HuH-7.5 (cell line): ENCODE measurements around the gene ZFYVE28.

Experiments
- DNase-seq: peaks from one replicate; pipeline ENCODE4 v3.0.0; 2011; ENCODE audit warnings: low spot score

ZFYVE28 gene

DNA sequence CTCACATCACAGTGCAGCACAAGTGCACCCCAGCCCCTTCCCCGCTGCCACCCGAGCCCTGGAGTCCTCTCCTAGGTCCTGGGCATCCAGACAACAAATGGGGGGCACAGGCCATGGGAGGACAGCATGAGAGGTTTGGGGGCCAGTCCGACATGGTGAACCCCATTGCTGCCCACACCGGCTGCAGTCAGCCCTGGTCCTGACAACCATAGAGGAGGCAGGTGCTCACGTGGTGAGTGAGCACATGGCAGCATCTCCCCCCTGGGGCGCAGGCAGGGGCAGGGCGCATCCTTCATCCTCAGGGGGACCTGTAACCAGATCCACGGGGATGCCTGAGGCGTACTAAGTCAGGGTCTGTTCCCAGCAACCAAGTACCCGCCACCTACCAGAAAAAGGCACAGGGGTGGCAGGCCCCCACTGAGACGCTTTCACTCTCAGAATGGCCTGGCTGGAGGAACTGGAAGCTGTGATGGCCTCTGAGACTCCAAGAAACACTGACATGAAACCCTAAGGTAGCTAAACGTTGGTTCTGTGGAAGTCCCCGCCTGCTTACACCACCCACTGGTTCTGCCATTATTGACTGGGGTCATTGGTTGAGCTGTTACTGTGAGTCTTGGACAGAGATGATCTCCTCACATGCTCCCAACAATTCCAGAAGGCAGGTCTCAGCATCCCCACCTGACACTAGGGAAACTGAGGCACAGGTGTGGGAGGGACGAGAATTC is 6.5 kb downstream of the ZFYVE28 start:
- DNase-seq, result no peak

DNA sequence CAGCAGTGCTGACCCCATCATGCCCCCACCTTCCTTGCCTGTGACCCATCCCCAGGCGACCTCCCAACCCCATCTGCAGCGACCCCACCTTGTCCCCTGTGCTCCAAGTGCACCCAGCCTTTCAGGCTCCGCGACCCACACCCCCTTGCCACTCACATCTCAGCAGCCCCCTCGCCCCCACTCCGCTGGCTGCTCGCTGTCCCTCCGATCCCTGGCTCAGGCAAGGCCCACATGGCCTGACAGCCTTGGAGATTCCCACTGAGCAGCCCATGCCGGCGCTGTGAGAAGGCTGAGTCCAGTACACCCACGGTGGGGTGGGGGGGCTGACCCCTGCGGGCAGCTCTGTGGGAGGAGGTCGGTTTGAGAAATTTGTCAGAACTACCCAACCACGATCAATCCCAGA is 9.1 kb downstream of the ZFYVE28 start:
- DNase-seq, result no peak

DNA sequence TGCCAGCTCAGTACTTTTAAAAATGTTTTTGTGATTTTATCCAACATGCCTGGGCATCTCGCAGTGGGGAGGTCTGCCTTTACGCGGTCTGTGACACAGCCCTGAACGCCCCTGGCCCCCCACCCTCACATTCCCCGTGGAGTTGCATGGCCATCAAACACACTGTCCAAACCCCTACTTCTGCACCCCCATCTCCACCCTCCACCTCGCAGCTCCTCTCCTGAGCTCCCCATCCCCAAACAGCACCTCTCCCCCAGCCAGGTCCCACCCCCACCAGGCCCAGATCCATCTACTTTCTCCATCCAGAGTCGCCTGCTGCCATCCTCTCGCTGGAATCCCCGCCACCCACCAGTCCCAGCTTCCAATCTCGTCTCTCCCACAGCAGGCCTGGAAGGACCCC is 9.5 kb downstream of the ZFYVE28 start:
- no peak for DNase-seq

GRCh38 chr4:2408401-2408958 is 10.0 kb downstream of the ZFYVE28 start:
- DNase-seq, result no peak

DNA sequence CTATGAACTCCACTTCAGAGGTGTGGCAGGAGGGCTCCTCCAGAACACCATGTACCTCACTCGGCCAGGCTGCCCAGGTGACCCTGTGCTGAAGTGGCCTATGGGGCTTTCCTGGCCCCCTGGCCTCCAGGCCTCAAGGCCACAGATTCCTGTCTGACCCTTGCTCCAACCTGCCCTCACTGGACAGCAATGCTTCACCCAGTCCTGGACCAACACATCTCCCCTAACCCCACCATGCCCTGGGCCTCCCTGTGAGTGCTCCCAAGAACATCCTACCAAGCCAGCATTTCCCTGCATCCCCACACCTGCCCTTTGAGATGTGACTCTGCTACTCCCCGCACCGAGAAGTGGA is 10.5 kb downstream of the ZFYVE28 start:
- no peak for DNase-seq

DNA sequence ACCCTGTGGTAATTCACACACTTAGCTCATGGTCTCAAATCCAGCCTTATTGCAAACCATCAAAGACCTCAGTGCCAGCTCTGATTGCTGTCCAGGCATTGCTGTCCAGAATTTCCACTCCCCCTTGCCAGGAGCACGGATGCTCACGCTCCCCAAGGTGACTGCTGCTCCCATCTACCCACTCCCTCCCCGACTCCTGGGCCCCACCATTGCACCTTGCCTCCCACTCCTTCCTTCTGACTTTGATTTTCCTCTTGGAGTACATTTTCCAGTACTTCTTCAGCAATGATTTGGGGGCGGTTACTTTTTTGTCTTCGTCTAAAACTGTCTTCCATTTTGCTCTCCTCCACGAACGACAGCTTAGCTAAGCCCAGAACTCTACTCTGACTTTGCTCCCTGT is 11.5 kb downstream of the ZFYVE28 start:
- DNase-seq, result no peak

- DNase-seq, result no peak
Measured at GRCh38 chr4:2406406-2406805, 12.0 kb downstream of the ZFYVE28 start.

DNA sequence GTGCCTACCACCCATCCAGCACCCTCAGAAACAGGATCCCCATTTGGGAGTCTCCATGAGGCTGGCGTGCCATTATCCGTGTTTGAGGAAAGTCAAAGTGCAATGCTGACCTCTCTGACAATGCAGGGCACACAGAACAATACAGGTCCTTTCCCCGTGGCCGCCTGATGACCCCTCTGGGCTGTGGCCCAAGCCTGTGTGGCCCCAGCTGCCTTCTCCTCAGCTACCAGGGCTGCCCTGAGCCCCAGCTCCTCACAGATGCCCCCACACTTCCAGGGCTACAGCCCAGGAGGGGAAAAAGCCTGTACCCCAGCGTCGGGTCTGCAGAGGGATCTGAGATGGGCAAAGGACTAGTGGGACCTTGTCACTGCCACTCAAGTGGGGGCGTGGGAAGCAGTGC is 15.5 kb downstream of the ZFYVE28 start:
- no peak for DNase-seq

DNA sequence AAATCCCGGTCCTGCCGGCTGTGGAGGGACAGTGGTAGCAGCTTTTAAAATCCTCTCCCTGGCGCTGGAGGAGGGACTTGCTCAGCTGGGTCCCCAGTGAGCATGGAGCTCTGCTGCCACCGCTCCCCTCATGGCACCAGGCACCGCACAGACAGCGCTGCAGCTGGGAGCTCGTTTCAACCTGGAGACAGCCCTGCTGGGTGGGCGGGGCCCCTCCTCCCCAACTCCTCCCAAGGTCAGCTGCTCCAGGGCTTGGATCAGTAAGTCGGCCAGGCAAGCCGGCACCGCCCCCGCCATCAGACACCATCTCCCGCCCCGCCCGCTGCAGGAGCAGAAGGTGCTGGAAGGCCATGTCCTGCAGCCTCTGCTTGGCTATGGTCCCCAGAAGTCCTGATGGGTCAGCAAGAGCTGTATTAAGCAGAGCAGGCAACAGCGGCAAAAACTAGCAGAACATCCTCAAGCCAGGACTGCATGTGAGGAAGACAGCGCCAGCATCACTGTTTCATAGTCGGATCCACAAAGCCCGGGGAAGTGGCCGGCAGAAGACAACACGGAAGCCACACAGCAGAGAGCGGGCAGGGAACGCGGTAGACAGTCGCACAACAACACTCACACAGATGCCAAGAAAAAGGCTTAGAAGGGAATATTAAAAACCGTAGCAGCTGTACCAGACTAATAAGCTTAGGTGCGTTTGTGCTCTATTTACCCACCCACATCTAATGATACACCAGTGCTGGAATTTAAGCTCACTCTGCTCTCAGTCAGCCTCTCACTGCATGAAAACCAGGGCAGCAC is 16.2 kb downstream of the ZFYVE28 start:
- DNase-seq, result peak; percentile 84

DNA sequence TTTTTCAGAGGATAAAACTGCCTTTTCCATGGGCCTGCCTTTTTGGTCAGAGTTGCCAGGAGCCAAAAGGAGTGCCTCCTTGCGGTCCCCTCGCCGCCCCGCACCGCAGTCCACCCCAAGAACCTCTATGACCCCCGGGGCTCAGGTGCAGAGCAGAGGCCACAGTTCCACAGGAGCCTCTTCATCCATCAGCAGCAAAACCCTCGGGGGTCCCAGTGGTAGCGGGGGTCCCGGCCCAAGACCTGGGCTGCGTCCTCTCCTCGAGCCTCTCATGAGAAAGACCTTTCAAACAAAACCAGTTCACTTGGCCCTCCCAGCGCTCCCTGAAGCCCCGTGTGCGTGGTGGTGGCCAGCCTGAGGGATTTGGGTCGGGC is 16.8 kb downstream of the ZFYVE28 start:
- DNase-seq, result no peak

DNA sequence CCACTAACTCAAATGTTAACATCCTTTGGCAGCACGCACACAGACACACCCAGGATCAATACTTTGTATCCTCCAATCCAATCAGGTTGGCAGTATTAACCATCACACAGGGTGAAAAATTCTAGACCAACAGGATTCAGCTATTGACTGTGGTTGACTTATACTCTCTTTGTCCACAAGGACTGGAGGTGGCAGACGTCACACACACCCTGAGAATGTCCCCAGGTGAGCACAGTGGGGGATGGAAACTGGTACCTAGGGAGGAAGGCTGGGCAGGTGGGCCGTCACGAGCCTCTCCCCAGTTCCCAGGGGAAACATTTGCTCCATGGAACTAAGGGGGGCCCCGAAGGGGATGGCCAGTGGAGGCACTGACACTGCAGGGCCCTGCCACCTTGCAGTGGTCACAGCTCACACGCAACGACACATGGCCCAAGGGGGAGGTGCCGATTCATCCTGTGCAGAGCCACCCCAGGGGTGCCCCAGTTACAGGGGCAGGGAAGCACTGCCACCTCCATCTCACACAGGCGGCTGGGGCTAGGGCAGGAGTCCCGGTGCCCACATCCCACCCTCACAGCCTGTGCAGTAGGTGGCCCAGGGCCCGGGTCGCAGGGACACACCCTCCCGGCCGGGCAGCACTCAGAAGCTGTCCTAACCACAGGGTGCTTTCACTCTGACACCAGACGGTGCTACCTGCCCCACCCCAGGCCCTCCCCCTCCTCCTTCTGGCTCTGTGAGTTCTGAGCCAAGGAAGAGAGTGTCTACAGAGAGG is 17.4 kb downstream of the ZFYVE28 start:
- DNase-seq, result no peak

DNA sequence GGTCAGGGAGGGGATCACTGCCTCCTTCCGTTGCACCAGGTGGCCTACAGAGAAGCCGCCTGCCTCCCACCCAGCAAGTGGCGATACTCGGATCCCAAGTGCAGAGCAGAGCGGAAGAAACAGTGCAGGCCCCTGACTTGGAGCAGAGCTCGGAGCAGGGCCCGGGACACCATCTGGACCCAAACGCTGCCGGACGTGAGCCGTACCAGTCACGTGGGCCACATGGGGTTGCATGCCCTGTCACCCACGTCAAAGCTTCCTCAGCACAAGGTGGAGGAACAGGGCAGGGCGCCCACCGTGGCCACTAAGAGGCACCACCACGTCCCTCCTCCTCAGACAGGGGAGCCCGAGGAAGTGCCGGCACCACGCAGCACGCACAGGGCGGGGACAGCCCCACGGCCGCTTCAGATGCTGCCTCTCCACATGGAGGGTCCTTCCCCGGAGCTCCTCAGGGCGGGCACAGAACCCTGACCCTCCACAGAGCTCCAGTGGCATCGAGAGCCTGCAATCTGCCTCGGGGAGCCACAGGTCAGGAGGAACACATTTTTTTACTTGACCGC is 18.7 kb downstream of the ZFYVE28 start:
- DNase-seq, result no peak

DNA sequence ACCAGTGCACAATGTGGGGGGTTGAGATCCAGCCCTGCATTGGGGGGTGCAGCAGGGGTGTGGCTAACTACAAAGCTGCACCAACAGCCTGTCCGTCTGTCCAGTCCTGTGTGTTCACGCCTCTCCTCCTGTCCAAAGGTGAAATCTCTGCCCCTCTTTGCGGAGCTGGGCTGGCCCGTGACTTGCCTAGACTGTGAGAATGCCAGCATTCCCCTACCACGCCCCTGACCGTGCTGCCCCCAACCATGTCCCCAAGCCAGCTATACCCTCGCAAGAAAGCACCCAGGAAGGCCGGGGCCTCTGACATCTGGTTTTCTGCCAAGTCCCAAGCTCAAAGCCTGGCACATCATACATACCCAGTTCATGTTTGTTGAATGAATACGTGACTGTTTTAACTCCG is 19.2 kb downstream of the ZFYVE28 start:
- DNase-seq, result no peak

DNA sequence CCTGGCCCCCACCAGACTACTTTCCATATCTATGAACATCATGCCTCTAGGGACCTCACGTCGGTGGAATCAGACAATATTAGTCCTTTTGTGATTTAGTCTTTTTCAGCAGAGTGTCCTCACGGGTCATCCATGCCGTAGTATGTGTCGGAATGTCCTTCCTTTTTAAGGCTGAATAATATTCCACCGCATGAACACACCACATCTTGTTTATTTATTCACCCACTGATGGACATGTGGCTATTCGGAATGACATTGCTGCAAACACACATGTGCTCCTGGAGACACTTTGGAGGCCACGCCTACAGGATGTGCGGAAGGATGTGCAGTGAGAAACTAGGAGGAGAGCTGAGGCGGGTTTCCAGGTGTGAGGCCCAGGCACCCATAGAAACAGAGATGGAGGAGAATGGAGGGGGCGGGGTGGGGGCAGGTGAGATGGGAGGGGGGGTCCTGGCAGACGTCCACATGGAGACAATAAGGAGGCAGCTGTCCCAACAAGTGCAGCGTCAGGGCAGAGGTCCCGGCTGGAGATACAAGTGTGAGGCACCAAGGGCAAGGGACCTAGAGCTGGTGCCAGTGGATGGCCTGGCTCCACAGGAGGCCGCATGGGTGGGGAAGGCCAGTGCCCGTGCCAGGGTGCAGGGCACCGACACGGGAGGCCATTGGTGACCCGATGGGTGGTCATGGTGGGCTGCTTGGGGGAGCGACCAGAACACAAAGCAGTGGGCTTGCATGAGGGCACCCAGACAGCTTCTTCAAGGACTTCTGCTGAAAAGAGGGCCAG is 20.7 kb downstream of the ZFYVE28 start:
- no peak for DNase-seq

DNA sequence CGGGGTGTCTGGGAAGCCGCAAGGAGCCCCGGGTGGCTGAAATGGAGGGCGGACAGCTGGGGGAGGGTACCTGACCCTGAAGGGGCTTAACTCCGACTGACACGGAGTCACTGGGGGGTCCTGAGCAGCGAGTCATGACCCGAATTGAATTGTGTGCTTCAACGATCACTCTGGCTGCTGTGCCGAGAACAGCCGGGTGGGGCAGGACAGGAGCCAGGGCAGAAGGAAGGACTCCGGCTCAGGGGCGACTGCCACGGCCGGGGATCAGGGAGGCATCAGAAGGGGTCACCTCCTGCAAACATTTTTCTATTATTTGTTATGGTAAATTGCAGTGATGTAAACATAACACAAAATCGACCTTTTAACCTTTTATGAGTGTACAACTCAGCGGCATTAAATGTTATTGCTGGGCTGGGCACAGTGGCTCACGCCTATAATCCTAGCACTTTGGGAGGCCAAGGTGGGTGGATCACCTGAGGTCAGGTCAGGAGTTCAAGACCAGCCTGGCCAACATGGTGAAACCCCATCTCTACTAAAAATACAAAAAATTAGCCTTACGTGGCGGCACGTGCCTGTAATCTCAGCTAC is 21.6 kb downstream of the ZFYVE28 start:
- DNase-seq, result peak; percentile 57

- no peak for DNase-seq
Measured at GRCh38 chr4:2395584-2395983, 22.9 kb downstream of the ZFYVE28 start.

DNA sequence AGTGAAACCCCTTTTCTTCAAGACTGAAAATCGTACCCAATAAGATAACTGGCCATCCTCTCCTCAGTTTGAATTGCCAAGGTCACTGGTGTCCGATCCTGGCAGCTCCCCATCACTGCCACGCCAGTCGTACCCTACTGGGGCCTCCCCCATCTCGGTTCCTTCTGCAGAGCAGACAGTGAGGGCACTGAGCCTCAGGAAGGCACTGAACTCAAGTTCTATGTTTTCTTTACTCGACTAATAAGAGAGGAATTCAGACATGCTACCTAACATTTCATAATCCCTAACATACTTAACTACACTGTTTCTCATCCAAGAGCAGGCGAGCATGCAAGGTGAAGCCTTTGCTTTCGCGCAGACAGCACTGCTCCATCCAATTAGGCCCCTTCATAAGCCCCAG is 23.4 kb downstream of the ZFYVE28 start:
- DNase-seq, result no peak

DNA sequence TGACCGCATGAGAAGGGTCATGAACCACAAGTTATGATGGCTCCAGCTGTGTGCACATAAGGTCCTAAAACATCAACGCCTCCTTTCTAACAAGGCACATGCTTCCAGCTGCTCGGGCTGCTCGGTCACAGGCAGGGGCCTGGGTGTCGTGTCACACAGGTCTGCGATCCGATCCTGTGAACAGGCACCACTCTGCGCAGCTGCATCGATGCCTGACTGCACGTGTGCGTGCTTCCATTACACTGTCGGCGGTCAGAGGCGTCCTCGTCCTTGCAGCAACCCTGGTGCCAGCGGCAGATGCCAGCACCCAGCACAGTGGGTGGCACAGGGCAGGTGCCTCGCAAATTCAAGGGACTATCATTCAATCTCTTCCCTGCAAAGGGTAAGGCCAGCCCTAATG is 23.9 kb downstream of the ZFYVE28 start:
- DNase-seq, result no peak

DNA sequence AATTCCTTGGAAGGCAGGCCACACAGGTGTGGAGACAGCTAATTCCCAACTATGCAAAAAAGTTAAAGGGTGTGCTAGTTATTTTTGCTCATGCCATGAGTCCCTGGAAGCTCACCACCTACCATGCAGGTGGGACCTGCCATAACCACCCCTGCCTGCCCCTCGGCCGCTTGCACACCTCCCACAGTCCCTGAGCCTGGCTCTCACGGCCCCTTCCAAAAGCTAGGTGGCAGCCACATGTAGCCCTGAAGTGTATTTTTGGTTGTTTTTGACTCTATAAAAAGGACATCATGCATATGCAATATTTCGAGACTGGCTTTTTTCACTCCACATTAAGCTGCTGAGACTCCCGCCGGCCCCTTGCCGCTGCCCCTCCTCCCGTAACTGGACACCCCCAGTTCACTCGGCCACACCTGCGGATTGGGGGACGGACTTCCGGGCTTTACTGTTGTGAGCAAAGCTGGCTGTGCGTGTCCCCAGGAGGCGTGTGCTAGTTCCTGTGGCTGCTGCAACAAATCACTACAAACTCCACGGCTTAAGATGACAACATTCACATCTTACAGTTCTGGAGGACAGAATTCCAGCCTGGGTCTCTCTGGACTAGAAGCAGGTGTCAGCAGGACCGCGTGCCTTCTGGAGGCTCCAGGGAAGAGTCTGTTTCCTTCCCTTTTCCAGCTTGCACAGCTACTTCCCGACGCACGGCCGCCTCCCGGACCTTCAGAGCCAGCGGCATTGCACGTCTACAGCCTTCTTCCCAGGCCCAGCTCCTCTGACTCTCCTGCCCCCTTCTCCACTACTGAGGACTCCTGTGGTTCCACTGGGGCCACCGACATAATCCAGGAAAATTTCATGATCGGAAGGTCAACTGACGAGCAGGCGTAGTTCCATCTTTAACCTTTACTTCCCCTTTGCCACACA is 24.8 kb downstream of the ZFYVE28 start:
- peak; percentile 64 for DNase-seq

DNA sequence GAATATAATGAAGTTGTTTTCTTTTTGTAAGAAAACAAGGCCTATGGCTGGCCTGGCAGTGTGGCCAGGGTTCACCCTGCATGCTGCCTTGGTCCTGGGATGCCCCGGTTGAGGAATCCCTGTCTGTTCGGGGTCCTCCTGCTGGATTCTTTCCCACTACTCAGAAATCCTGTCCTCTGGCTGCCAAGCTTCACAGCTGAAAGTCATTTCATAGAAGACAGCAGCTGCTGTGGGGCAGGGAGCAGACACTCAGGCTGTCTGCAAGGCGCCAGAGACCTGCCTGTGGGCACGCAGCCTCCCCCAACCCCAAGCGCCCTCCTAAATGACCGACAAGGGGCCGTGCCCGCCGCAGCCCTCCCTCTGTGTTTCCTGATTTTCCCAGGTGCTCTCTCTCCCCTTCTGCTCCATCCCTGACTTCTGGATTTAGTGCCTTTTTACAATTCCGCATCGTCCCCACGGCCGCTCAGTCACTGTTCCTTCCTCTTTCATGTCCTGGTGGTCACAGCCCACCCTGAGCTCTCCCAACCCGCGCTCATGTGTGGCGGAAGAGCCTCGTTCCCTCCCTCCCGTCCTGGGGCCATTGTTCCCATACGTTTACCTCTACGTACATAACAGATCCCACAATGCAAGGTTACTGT is 27.5 kb downstream of the ZFYVE28 start:
- no peak for DNase-seq
